ENCODE results near the gene TBC1D14.

DNA sequence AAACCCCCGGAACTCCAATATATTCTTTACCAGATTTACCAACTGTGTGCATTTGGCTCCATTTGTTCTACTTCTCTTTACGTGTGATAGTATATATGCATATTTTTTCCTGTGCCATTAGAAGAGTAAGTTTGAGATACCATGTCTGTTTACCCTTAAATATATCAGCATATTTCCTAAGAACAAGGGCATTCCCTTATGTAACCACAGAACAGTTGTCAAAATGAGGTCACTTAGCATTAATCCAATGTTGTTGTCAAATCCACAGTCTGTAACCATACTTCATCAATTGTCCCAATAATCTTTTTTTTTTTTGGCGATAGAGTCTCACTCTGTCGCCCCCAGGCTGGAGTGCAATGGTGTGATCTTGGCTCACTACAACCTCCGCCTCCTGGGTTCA is 55.2 kb downstream of the TBC1D14 start:
- TF ChIP-seq YY1 (IDR thresholded peaks at IDR 0.05; ENCODE audit: insufficient read depth, insufficient read length) (no peak), ZNF274 (IDR thresholded peaks at IDR 0.05; ENCODE audit: low read depth, low read length) (no peak), SUZ12 (IDR thresholded peaks at IDR 0.05; ENCODE audit: extremely low read depth, insufficient read depth, insufficient read length) (no peak)
